Stimulated activated CD4-positive, alpha-beta T cell treated with anti-CD3 and anti-CD28 coated beads, TNF-alpha, amount 100 ng/mL, for 1 hour (primary cell): Measurements from ENCODE around the gene ACADM.
A peak's percentile ranks its signal among the peaks of the same experiment; 100 is the strongest.
"Not testable (repeated sequence)": the region's sequence is repeated elsewhere in the genome, so short reads cannot be mapped to it uniquely, and the experiment has no call there.

Source experiments
- DNase-seq, 3 donors: peaks; one replicate each; pipeline ENCODE4 v3.0.0-alpha.2; 2020; ENCODE audit warnings: low read depth in 3 of 3, low spot score in 1 of 3

The ACADM gene

GRCh38 chr1:75733661-75734060 lies 9.2 kb downstream of the ACADM start:
- no peak for DNase-seq

- no peak for DNase-seq
Measured at GRCh38 chr1:75736016-75736415, 11.5 kb downstream of the ACADM start.

GRCh38 chr1:75742047-75742625 lies 17.6 kb downstream of the ACADM start:
- no peak for DNase-seq

- no peak for DNase-seq
Measured at GRCh38 chr1:75745276-75745675, 20.8 kb downstream of the ACADM start.

- DNase-seq: not testable (repeated sequence)
Measured at GRCh38 chr1:75757210-75757609, 32.7 kb downstream of the ACADM start.

- not testable (repeated sequence) for DNase-seq
Measured at GRCh38 chr1:75758543-75758942, 34.0 kb downstream of the ACADM start.

- no peak for DNase-seq
Measured at GRCh38 chr1:75764057-75764655, 39.6 kb downstream of the ACADM start.

GRCh38 chr1:75765697-75766355 lies 41.3 kb downstream of the ACADM start:
- no peak for DNase-seq

- DNase-seq: no peak
Measured at GRCh38 chr1:75768016-75768415, 43.5 kb downstream of the ACADM start.

GRCh38 chr1:75770761-75771160 lies 46.3 kb downstream of the ACADM start:
- no peak for DNase-seq

- no peak for DNase-seq
Measured at GRCh38 chr1:75771978-75772377, 47.5 kb downstream of the ACADM start.

- not testable (repeated sequence) for DNase-seq
Measured at GRCh38 chr1:75777812-75778211, 53.3 kb downstream of the ACADM start.

- DNase-seq: not testable (repeated sequence)
Measured at GRCh38 chr1:75778694-75779093, 54.2 kb downstream of the ACADM start.

- DNase-seq: not testable (repeated sequence)
Measured at GRCh38 chr1:75780183-75780582, 55.7 kb downstream of the ACADM start.

GRCh38 chr1:75783920-75784319 lies 59.4 kb downstream of the ACADM start:
- DNase-seq: not testable (repeated sequence)

- DNase-seq: no peak
Measured at GRCh38 chr1:75785320-75785982, 60.9 kb downstream of the ACADM start.

- DNase-seq: peak; percentile 82 to 89 (median 85)
Measured at GRCh38 chr1:75785983-75786853, 61.7 kb downstream of the ACADM start, which contains the start of gene RABGGTB. Gene RABGGTB (plus strand): TSS chr1:75786256. CDS start chr1:75786272, 16 bp downstream.

GRCh38 chr1:75786901-75787493 lies 62.5 kb downstream of the ACADM start:
- no peak for DNase-seq

GRCh38 chr1:75787524-75787923 lies 63.0 kb downstream of the ACADM start:
- DNase-seq: no peak

GRCh38 chr1:75789988-75790387 lies 65.5 kb downstream of the ACADM start:
- no peak for DNase-seq

- no peak for DNase-seq
Measured at GRCh38 chr1:75791022-75791421, 66.5 kb downstream of the ACADM start.
